HL-60 (cell line): Measurements from ENCODE around the gene SPATA2.

Source experiments
- CTCF ChIP-seq: IDR thresholded peaks from one replicate; pipeline ENCODE4 v1.5.1; 2011; ENCODE audit warnings: low read length, control low read depth, inconsistent platforms; ENCODE audit not compliant: insufficient read depth
- GABPA ChIP-seq: IDR thresholded peaks from 2 replicates; pipeline ENCODE4 v1.6.1; 2012; ENCODE audit warnings: low read depth
- POLR2AphosphoS5 ChIP-seq: IDR thresholded peaks from 2 replicates; pipeline ENCODE4 v1.6.1; 2012; ENCODE audit warnings: low read depth
- TF ChIP-seq, protein P1 (sequence below): IDR thresholded peaks from 2 replicates; pipeline ENCODE4 v1.6.1; 2012; ENCODE audit warnings: low read depth; ENCODE audit not compliant: insufficient replicate concordance

DNA sequence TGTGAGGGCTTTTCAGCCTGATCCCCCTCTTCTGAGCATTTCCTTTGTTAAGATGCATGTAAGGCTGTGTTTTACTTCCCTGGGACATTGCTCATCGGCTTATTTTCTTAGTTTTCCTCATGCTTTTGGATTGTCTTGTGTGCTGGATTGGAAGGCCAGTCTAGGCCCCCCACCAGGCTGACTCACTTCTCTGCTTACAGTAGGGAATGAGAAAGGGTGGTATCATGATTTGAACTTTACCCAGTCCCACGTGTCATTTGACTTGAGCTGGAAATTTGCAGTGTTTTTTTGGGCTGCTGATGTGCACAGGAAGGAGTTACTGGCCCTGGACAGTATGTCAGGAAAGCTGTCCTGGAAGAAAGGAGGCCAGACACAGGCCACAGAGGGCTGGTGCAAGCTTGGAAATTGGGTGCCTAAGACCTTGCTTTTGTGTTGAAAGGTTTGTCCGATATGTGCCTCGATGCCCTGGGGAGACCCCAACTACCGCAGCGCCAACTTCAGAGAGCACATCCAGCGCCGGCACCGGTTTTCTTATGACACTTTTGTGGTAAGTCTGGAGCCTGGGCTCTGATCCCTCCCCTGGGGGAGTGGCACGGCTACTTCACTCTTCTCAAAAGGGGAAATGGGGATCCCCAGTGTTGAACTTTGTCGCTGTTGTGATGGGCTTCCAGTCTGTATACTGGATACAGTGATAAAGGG is 33.6 kb upstream of the SPATA2 start:
- TF ChIP-seq CTCF (no peak), POLR2AphosphoS5 (no peak), GABPA (no peak)
- TF ChIP-seq, protein P1, sequence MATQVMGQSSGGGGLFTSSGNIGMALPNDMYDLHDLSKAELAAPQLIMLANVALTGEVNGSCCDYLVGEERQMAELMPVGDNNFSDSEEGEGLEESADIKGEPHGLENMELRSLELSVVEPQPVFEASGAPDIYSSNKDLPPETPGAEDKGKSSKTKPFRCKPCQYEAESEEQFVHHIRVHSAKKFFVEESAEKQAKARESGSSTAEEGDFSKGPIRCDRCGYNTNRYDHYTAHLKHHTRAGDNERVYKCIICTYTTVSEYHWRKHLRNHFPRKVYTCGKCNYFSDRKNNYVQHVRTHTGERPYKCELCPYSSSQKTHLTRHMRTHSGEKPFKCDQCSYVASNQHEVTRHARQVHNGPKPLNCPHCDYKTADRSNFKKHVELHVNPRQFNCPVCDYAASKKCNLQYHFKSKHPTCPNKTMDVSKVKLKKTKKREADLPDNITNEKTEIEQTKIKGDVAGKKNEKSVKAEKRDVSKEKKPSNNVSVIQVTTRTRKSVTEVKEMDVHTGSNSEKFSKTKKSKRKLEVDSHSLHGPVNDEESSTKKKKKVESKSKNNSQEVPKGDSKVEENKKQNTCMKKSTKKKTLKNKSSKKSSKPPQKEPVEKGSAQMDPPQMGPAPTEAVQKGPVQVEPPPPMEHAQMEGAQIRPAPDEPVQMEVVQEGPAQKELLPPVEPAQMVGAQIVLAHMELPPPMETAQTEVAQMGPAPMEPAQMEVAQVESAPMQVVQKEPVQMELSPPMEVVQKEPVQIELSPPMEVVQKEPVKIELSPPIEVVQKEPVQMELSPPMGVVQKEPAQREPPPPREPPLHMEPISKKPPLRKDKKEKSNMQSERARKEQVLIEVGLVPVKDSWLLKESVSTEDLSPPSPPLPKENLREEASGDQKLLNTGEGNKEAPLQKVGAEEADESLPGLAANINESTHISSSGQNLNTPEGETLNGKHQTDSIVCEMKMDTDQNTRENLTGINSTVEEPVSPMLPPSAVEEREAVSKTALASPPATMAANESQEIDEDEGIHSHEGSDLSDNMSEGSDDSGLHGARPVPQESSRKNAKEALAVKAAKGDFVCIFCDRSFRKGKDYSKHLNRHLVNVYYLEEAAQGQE, result no peak
